ENCODE results near the gene APOC3.
"Not testable (repeated sequence)": the region's sequence is repeated elsewhere in the genome, so short reads cannot be mapped to it uniquely, and the experiment has no call there.

APOC3 gene

GRCh38 chr11:116829525-116830183 lies at the start of gene APOC3:
TSS of gene APOC3 (plus strand) at chr11:116829907. CDS start at chr11:116830583, 676 bp downstream.
- DNase-seq (ENCODE audit: low read depth, low spot score), result no peak

GRCh38 chr11:116782728-116783127 lies 47.0 kb upstream of the APOC3 start:
- DNase-seq (ENCODE audit: low read depth, low spot score), result no peak

GRCh38 chr11:116786326-116786725 lies 43.4 kb upstream of the APOC3 start:
- no peak for DNase-seq (ENCODE audit: low read depth, low spot score)

- DNase-seq (ENCODE audit: low read depth, low spot score), result no peak
These were observed 42.7 kb upstream of the APOC3 start for GRCh38 chr11:116786966-116787365.

GRCh38 chr11:116787436-116787785 lies 42.3 kb upstream of the APOC3 start:
- no peak for DNase-seq (ENCODE audit: low read depth, low spot score)

- no peak for DNase-seq (ENCODE audit: low read depth, low spot score)
These were observed 41.8 kb upstream of the APOC3 start, which contains the start of gene ZPR1 for GRCh38 chr11:116787786-116788486. TSS of gene ZPR1 (minus strand) at chr11:116788023. CDS start at chr11:116787990, 33 bp downstream.

- DNase-seq (ENCODE audit: low read depth, low spot score), result no peak
These were observed 41.2 kb upstream of the APOC3 start for GRCh38 chr11:116788534-116788933.

- DNase-seq (ENCODE audit: low read depth, low spot score), result no peak
These were observed 40.7 kb upstream of the APOC3 start for GRCh38 chr11:116788975-116789374.

- DNase-seq (ENCODE audit: low read depth, low spot score), result no peak
These were observed 39.3 kb upstream of the APOC3 start for GRCh38 chr11:116790167-116791001.

GRCh38 chr11:116791002-116791812 lies 38.5 kb upstream of the APOC3 start:
- no peak for DNase-seq (ENCODE audit: low read depth, low spot score)

- DNase-seq (ENCODE audit: low read depth, low spot score), result no peak
These were observed 37.9 kb upstream of the APOC3 start, which contains the start of gene APOA5 for GRCh38 chr11:116791813-116792143. TSS of gene APOA5 (minus strand) at chr11:116791879. CDS start at chr11:116791860, 19 bp downstream.

- DNase-seq (ENCODE audit: low read depth, low spot score), result no peak
These were observed 37.4 kb upstream of the APOC3 start for GRCh38 chr11:116792144-116792868.

- no peak for DNase-seq (ENCODE audit: low read depth, low spot score)
These were observed 36.6 kb upstream of the APOC3 start for GRCh38 chr11:116792869-116793771.

- no peak for DNase-seq (ENCODE audit: low read depth, low spot score)
These were observed 36.0 kb upstream of the APOC3 start for GRCh38 chr11:116793772-116794097.

GRCh38 chr11:116794851-116795250 lies 34.9 kb upstream of the APOC3 start:
- DNase-seq (ENCODE audit: low read depth, low spot score), result no peak

GRCh38 chr11:116796548-116796947 lies 33.2 kb upstream of the APOC3 start:
- no peak for DNase-seq (ENCODE audit: low read depth, low spot score)

- no peak for DNase-seq (ENCODE audit: low read depth, low spot score)
These were observed 31.9 kb upstream of the APOC3 start for GRCh38 chr11:116797816-116798215.

GRCh38 chr11:116798368-116798767 lies 31.3 kb upstream of the APOC3 start:
- no peak for DNase-seq (ENCODE audit: low read depth, low spot score)

GRCh38 chr11:116800610-116801009 lies 29.1 kb upstream of the APOC3 start:
- no peak for DNase-seq (ENCODE audit: low read depth, low spot score)

- DNase-seq (ENCODE audit: low read depth, low spot score), result not testable (repeated sequence)
These were observed 28.0 kb upstream of the APOC3 start for GRCh38 chr11:116801662-116802061.

Data from brain pericyte (primary cell).